Activated CD8-positive, alpha-beta memory T cell treated with anti-CD3 and anti-CD28 coated beads for 36 hours (primary cell): Measurements from ENCODE around the gene NPIPB8. TPM values are rescaled to one million over a fixed set of nuclear protein-coding genes. Genes with fewer than 3 reads are reported as not detected.
"Not testable (repeated sequence)": the region's sequence is repeated elsewhere in the genome, so short reads cannot be mapped to it uniquely, and the experiment has no call there.

Source experiments
- CTCF ChIA-PET: fragments of 350-600 bp; sonication (Branson Sonifier 250); formaldehyde crosslinking; loops from one replicate; lab custom pipeline; 2021; ENCODE audit warnings: antibody characterized with exemption; lab: Charles Lee
- POLR2A ChIA-PET: fragments of 350-600 bp; sonication (Branson Sonifier 250); formaldehyde crosslinking; loops from one replicate; lab custom pipeline; 2021; ENCODE audit warnings: antibody characterized with exemption; lab: Charles Lee
- total RNA-seq, 2 experiments: library from RNA; stranded (reverse); gene quantifications; one replicate each; pipeline ENCODE4 v1.2.3, GENCODE V29; 2021

NPIPB8 gene
- total RNA-seq, 2 experiments from 2014 or later, result 0.90 to 1.1 TPM

- POLR2A ChIA-PET, result no interaction called here
- CTCF ChIA-PET, result no interaction called here
Measured at GRCh38 chr16:28604186-28604565, 33.7 kb upstream of the NPIPB8 start.

- ChIA-PET POLR2A (no interaction called here), CTCF (no interaction called here)
Measured at GRCh38 chr16:28606291-28607115, 31.4 kb upstream of the NPIPB8 start.

- CTCF ChIA-PET, result no interaction called here
Measured at GRCh38 chr16:28607116-28607623, 30.7 kb upstream of the NPIPB8 start.

GRCh38 chr16:28607681-28608495 is 30.0 kb upstream of the NPIPB8 start:
- CTCF ChIA-PET, POLR2A ChIA-PET: not testable (repeated sequence)

More at GRCh38 chr16:28607116-28607623, 30.7 kb upstream of the NPIPB8 start:
- POLR2A ChIA-PET, result no interaction called here

GRCh38 chr16:28608496-28608808 is 29.4 kb upstream of the NPIPB8 start:
- CTCF ChIA-PET, POLR2A ChIA-PET: not testable (repeated sequence)

DNA sequence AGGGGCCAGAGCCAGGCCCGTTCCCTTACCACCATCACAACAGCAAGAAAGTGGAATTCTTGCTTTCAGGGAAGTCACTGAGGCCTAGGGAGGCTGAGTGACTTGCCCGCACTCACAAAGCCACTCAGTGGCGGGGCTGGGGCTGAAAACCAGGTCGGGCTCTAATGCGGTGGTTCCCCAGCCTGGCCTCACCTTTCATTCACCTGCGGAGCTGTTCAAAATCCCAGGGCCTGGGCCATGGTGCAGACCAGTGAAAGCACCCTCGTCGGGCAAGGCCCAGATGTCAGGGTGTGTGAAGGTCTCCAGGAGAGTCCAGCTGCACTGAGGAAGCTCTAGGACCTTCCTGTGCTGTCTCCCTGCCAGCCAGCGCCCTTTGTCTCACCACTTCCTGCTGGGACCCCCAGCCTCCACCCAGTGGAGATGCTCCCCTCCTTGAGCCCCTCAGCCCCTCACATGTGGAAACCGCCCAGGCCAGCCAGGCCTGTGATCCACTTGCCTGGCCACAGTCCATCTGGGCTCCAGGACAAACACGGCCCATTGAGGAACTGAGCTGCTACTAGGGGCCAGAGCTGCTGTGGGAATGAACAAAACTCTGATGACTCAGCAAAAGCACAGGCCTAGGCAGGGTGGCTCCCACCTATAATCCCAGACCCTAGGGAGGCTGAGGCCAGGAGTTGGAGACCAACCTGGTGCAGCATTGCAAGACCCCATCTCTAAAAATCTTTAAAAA is 28.8 kb upstream of the NPIPB8 start:
- CTCF ChIA-PET, POLR2A ChIA-PET: not testable (repeated sequence)

DNA sequence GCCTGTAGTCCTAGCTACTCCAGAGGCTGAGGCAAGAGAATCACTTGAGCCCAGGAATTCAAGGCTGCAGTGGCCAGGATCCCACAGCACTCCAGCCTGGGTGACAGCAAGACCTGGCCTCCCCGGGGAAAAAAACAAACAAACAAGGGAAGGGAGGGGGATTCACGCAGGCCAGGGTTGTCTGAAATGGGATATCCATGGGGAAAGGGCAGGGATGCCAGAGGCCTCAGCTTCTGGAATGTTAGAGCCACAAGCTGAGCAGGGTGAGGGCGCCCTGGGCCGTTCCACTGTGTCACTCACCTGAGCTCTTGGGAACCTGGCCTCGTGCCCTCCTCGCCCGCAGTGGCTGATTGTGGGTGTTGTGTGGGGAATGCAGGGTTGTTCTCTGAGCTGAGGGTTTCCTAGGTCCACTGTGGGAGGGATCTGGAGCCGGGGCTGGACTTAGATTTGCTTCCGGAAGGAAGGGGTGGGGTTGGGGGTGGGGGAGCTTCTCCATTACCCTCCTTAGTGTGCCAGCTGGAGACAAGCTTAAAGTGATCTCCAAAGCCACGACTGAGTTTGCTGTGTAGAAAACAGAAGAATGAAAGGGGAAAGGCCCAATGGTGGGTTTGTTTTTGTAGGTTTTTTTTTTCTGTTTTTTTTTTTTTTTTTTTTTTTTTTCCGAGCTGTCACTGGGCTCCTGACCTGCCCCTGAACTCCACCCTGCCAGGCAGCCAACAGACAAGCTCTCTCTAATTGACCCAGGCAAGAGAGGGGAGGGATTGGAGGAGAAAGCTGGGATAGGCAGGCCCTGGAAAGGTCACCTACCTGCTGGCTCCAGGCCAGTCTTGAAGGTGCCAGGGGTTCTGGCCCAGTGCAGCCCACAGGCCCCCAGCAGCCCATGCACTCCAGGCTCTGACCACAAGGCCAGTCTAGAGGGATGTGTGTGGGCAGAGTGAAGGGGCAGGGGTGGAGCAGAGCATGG is 28.0 kb upstream of the NPIPB8 start, which contains the start of gene SULT1A1:
Gene SULT1A1, minus strand, starts transcription at position 414 of the 964 bp plus-strand sequence. CDS start 1,189 bp downstream, outside the sequence.
- POLR2A ChIA-PET, result interaction anchor here (0.6 kb wide), 1 partner anchor 54 kb away, joined by 5 read pairs; no protein-coding TSS in a partner anchor
- CTCF ChIA-PET, result interaction anchor here (0.6 kb wide), 1 partner anchor 1945 kb away, joined by 6 read pairs; no protein-coding TSS in a partner anchor

- POLR2A ChIA-PET, result interaction anchor here (0.6 kb wide), 1 partner anchor 55 kb away, joined by 5 read pairs; no protein-coding TSS in a partner anchor
- CTCF ChIA-PET, result interaction anchor here (0.6 kb wide), 1 partner anchor 1946 kb away, joined by 6 read pairs; no protein-coding TSS in a partner anchor
Measured at GRCh38 chr16:28610595-28611191, 27.2 kb upstream of the NPIPB8 start.

- POLR2A ChIA-PET, CTCF ChIA-PET: not testable (repeated sequence)
Measured at GRCh38 chr16:28612359-28613280, 25.2 kb upstream of the NPIPB8 start.

GRCh38 chr16:28613912-28614311 is 24.0 kb upstream of the NPIPB8 start:
- CTCF ChIA-PET, result not testable (repeated sequence)

GRCh38 chr16:28614561-28614960 is 23.3 kb upstream of the NPIPB8 start:
- POLR2A ChIA-PET, CTCF ChIA-PET: not testable (repeated sequence)

More at GRCh38 chr16:28613912-28614311, 24.0 kb upstream of the NPIPB8 start:
- POLR2A ChIA-PET, result not testable (repeated sequence)

DNA sequence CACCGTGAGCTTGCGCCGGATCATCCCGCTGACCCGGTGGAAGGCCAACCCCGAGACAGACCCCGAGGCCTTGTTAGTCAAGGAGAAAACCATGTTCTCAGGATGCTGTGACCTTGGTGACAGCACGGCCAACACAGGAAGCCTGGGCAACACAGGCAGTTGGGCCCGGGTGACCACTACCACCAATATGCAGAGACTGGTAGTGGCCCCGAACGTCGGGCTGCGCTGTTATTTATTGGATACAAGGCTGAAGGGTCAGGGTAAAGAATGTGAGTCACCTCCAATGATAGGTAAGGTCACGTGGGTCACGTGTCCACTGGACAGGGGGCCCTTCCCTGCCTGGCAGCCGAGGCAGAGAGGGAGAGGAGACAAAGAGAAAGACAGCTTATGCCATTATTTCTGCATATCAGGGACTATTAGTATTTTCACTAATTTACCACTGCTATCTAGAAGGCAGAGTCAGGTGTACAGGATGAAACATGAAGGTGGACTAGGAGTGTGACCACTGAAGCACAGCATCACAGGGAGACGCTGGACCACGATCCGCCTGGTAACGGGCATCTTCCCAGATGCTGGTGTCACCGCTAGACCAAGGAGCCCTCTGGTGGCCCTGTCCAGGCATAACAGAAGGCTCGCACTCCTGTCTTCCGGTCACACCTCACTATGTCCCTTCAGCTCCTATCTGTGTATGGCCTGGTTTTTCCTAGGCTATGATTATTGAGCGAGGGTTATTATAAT is 22.2 kb upstream of the NPIPB8 start:
- POLR2A ChIA-PET, CTCF ChIA-PET: not testable (repeated sequence)

- POLR2A ChIA-PET, CTCF ChIA-PET: not testable (repeated sequence)
Measured at GRCh38 chr16:28616224-28616577, 21.7 kb upstream of the NPIPB8 start.

DNA sequence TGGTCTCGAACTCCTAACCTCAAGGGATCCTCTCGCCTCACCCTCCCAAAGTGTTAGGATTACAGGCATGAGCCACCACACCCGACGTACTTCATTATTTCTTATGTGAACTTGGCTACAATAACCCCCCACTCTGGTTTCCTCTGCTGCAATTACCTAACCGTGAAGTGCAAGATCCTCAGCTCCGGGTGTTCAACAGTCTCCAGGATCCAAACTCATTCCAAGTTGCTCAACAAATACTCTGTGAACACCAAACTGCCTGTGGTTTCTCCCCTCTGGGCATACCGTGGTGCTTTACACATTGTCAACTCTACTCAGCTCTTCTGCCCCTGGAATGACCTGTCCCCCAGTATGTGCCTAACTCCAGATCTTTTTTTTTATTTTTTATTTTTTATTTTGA is 21.2 kb upstream of the NPIPB8 start:
- CTCF ChIA-PET, result no interaction called here

GRCh38 chr16:28617874-28618273 is 20.0 kb upstream of the NPIPB8 start:
- POLR2A ChIA-PET, result no interaction called here

More for the DNA sequence above, 21.2 kb upstream of the NPIPB8 start:
- POLR2A ChIA-PET, result interaction anchor here (0.6 kb wide), 1 partner anchor 133 kb away, joined by 4 read pairs; no protein-coding TSS in a partner anchor

DNA sequence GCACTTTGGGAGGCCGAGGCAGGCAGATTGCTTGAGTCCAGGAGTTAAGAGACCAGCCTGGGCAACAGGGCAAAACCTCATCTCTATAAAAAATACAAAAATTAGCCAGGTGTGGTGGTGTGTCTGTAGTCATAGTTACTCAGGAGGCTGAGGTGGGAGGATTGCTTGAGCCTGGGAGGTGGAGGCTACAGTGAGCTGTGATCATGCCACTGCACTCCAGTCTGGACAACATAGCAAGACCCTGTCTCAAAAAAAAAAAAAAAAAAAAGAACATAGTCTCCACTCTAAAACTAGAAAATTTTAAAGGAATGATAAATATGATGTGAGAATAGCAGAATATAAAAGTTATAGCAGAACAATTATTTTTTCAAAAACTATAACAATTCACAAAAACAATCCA is 17.5 kb upstream of the NPIPB8 start:
- CTCF ChIA-PET, POLR2A ChIA-PET: not testable (repeated sequence)

More at GRCh38 chr16:28617874-28618273, 20.0 kb upstream of the NPIPB8 start:
- CTCF ChIA-PET, result no interaction called here
